Sigmoid colon (tissue), 7 donors: Measurements from ENCODE around the gene ARRB2. TPM values are rescaled to one million over a fixed set of nuclear protein-coding genes. Genes with fewer than 3 reads are reported as not detected.
"Not testable (repeated sequence)": the region's sequence is repeated elsewhere in the genome, so short reads cannot be mapped to it uniquely, and the experiment has no call there.

Experiments
- DNase-seq: peaks from one replicate; pipeline ENCODE4 v3.0.0-alpha.2; 2019
- H3K27ac ChIP-seq, 4 donors: fragments of 200-600 bp; sonication (generic); one replicate each; pipeline ENCODE4 v1.5.1; 2016 to 2019; ENCODE audit warnings: mild to moderate bottlenecking in 1 of 4
- H3K27me3 ChIP-seq, 3 donors: fragments of 200-600 bp; sonication (generic); one replicate each; pipeline ENCODE4 v1.5.1; 2019; ENCODE audit warnings: mild to moderate bottlenecking in 1 of 3
- H3K36me3 ChIP-seq, 4 donors: fragments of 200-600 bp; sonication (generic); one replicate each; pipeline ENCODE4 v1.5.1; 2016 to 2019
- H3K4me1 ChIP-seq, 4 donors: fragments of 200-600 bp; sonication (generic); one replicate each; pipeline ENCODE4 v1.5.1; 2017 to 2019
- H3K4me3 ChIP-seq, 4 donors: fragments of 200-600 bp; sonication (generic); one replicate each; pipeline ENCODE4 v1.5.1; 2017 to 2019; ENCODE audit warnings: mild to moderate bottlenecking in 2 of 4, moderate library complexity in 1 of 4
- H3K9me3 ChIP-seq, 4 donors: fragments of 200-600 bp in 3 of 4; sonication (generic) in 3 of 4; one replicate each; pipeline versions ENCODE4 v1.5.1 to v1.6.1; 2013 to 2019
- CTCF ChIP-seq, 4 experiments: fragments of 450-650 bp in 3 of 4; fragments of 200-600 bp in 1 of 4; IDR thresholded peaks; one replicate each; pipeline ENCODE4 v1.5.1; 2016 to 2019; ENCODE audit warnings: antibody characterized with exemption in 4 of 4, mild to moderate bottlenecking in 3 of 4, moderate library complexity in 2 of 4
- EP300 ChIP-seq, 4 donors: sonication (generic); formaldehyde crosslinking; IDR thresholded peaks; one replicate each; pipeline ENCODE4 v1.6.1; 2017; ENCODE audit warnings: antibody characterized with exemption in 4 of 4
- POLR2A ChIP-seq, 2 donors: fragments of 450-650 bp; IDR thresholded peaks; one replicate each; pipeline ENCODE4 v1.6.1; 2016; ENCODE audit warnings: antibody characterized with exemption in 2 of 2, mild to moderate bottlenecking in 2 of 2, moderate library complexity in 2 of 2
- POLR2AphosphoS5 ChIP-seq, 4 donors: sonication (generic); formaldehyde crosslinking; IDR thresholded peaks; one replicate each; pipeline ENCODE4 v1.6.1; 2017; ENCODE audit warnings: antibody characterized with exemption in 4 of 4
- WGBS, 2 donors: extraction: QIAGEN DNeasy Blood & Tissue Kit; methylation state at CpG; one replicate each; pipeline ENCODE4 v1.1.7; 2013; 5-methylcytosine and 5-hydroxymethylcytosine counted together
- intact Hi-C: fragments of 100-400 bp; cut with DNase I; formaldehyde crosslinking; loops from one replicate; pipeline ENCODE4 v1.15.1; 2023
- polyA plus RNA-seq, 3 donors: library from polyadenylated mRNA; stranded (reverse); fragments of 200-250 nt; gene quantifications; one replicate each; pipeline ENCODE4 v1.2.3, GENCODE V29; 2013
- total RNA-seq, 4 donors: library from RNA; depleted of rRNA; stranded (reverse); fragments of >200 nt; gene quantifications; one replicate each; pipeline ENCODE4 v1.1.0, GENCODE V29; 2016
- donor health status: healthy with polysubstance abuse.
- donor health status: Bipolar disorder and iron deficiency.
- donor health status: healthy.

ARRB2 gene
- total and polyA plus RNA-seq, 7 donors: 22.1 to 51.7 (median 35.7) TPM

- H3K4me1 ChIP-seq: no peaks in the 10 kb centered on the region
- no peak overlapping the region for H3K4me3 ChIP-seq
- H3K9me3 ChIP-seq: no peaks in the 10 kb centered on the region
- no peak for TF ChIP-seq EP300 (IDR thresholded peaks at IDR 0.05)
- no peak for TF ChIP-seq POLR2AphosphoS5 (IDR thresholded peaks at IDR 0.05)
- TF ChIP-seq POLR2A (IDR thresholded peaks at IDR 0.05): no peak
- TF ChIP-seq CTCF (IDR thresholded peaks at IDR 0.05): no peak
- H3K36me3 ChIP-seq: peaks cover 28 to 78% (median 51%) of the 10 kb centered on the region in 4 donors
- DNase-seq: no peak
- intact Hi-C loops: no loop called here
- WGBS, 2 donors: 88 to 94% methylated on average over 7 of the region's 7 CpGs
- H3K27ac ChIP-seq: no peak overlapping the region
- no peaks in the 10 kb centered on the region for H3K27me3 ChIP-seq
These were observed 30.8 kb upstream of the ARRB2 start for GRCh38 chr17:4679658-4680057.

DNA sequence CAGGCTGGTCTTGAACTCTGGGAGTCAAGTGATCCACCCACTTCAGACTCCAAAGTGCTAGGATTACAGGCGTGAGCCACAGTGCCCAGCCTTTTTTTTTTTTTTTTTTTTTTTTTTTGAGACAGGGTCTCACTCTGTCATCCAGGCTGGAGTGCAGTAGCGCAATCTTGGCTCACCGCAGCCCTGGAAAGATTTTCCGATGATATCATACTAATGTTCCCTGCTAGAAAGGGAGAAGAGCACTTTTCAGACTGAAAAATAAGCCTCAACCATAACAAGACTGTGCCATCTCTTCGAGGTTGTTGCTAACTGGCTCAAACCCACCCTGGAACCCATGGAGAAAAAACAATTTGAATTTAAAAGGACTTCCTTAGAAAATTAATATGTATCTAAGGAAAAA lies 26.7 kb upstream of the ARRB2 start:
- H3K4me3 ChIP-seq, H3K27me3 ChIP-seq, H3K9me3 ChIP-seq, H3K4me1 ChIP-seq, intact Hi-C loops: not testable (repeated sequence)
- WGBS, 2 donors: 92 to 96% methylated on average over 5 of the region's 5 CpGs
- DNase-seq: peak; percentile 73
- peaks cover 13 to 40% (median 23%) of the 10 kb centered on the region in 4 donors for H3K36me3 ChIP-seq
- H3K27ac ChIP-seq: peak overlapping the region in 3 of 4 donors; percentile 41 to 67 (median 67)

DNA sequence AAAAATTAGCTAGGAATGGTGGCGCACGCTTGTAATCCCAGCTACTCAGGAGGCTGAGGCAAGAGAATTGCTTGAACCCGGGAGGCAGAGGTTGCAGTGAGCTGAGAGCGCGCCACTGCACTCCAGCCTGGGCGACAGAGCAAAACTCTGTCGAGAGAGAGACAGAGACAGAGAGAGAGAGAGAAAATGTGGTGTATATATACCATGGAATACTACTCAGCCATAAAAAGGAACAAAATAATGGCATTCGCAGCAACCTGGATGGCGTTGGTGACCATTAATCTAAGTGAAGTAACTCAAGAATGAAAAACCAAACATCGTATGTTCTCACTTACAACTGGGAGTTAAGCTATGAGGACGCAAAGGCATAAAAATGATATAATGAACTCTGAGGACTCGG lies 20.6 kb upstream of the ARRB2 start:
- peaks cover 0 to 21% (median 0%) of the 10 kb centered on the region in 4 donors for H3K36me3 ChIP-seq
- not testable (repeated sequence) for DNase-seq
- WGBS, 2 donors: 90 to 93% methylated on average over 12 of the region's 12 CpGs

DNA sequence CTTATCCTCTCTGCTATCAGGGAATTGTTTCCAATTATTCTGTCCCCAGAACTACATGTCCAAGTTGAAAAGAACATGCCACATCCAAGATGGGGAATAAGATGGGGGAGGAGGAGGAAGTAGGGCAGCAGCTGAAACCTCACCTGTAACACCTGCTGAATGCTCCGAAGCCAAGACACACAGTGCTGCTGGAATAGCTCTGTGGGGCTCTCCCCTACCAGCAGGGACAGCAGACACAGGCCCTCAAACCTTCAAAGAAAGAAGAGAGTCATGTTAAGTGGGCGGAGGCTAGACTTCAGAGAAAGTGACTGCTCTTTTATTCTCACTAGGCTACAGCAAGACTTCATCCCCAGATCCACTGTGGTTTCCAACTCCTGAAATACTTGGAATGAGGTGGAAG lies 19.7 kb upstream of the ARRB2 start:
- H3K27ac ChIP-seq: no peak overlapping the region
- WGBS, 2 donors: 39 to 78% methylated on average over 2 of the region's 2 CpGs
- H3K4me1 ChIP-seq: peaks cover 0 to 7% (median 0%) of the 10 kb centered on the region in 4 donors
- peaks cover 0 to 21% (median 0%) of the 10 kb centered on the region in 4 donors for H3K36me3 ChIP-seq
- TF ChIP-seq POLR2AphosphoS5 (IDR thresholded peaks at IDR 0.05) (no peak), POLR2A (IDR thresholded peaks at IDR 0.05) (no peak), EP300 (IDR thresholded peaks at IDR 0.05) (no peak), CTCF (IDR thresholded peaks at IDR 0.05) (no peak)
- intact Hi-C loops: no loop called here
- H3K9me3 ChIP-seq: no peaks in the 10 kb centered on the region
- no peak for DNase-seq
- H3K4me3 ChIP-seq: no peak overlapping the region
- no peaks in the 10 kb centered on the region for H3K27me3 ChIP-seq

More for the DNA sequence above, 20.6 kb upstream of the ARRB2 start:
- intact Hi-C loops, H3K27ac ChIP-seq, H3K9me3 ChIP-seq, H3K4me1 ChIP-seq, H3K27me3 ChIP-seq, H3K4me3 ChIP-seq: not testable (repeated sequence)

DNA sequence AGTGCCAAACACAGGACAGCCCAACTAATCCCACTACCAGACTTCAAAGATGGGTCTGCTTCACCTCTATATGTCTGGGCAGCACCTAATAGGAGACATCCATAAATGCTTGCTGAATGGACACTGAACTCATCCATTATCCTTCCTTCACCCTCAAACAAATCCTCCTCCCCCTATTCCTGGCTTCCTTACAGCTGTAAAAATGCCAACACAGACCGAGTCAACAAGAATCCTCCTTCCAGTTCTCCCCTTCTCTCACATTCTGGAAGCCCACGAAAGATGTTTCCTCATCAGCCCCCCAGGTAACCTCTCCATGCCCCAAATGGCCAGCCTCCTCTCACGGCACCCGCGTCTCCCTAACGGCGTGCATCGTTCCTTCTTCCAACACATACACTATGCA lies 18.7 kb upstream of the ARRB2 start:
- H3K27ac ChIP-seq: peak overlapping the region in 3 of 4 donors; percentile 12 to 38 (median 26)
- H3K27me3 ChIP-seq: no peaks in the 10 kb centered on the region
- whole genome bisulfite sequencing, 2 donors: 72 to 76% methylated on average over 8 of the region's 8 CpGs
- no peak overlapping the region for H3K4me3 ChIP-seq
- TF ChIP-seq EP300 (IDR thresholded peaks at IDR 0.05) (no peak), POLR2A (IDR thresholded peaks at IDR 0.05) (no peak), POLR2AphosphoS5 (IDR thresholded peaks at IDR 0.05) (no peak), CTCF (IDR thresholded peaks at IDR 0.05) (no peak)
- no peaks in the 10 kb centered on the region for H3K9me3 ChIP-seq
- H3K36me3 ChIP-seq: peaks cover 0 to 29% (median 0%) of the 10 kb centered on the region in 4 donors
- intact Hi-C loops: no loop called here
- peaks cover 0 to 7% (median 0%) of the 10 kb centered on the region in 4 donors for H3K4me1 ChIP-seq
- DNase-seq: no peak

- 86 to 90% methylated on average over 9 of the region's 9 CpGs for WGBS, 2 donors
- DNase-seq: peak; percentile 0
- Histone ChIP-seq H3K4me1 (peaks cover 0 to 7% (median 0%) of the 10 kb centered on the region in 4 donors), H3K27ac (no peak overlapping the region), H3K4me3 (no peak overlapping the region), H3K27me3 (no peaks in the 10 kb centered on the region), H3K36me3 (peaks cover 0 to 43% (median 0%) of the 10 kb centered on the region in 4 donors), H3K9me3 (no peaks in the 10 kb centered on the region)
- intact Hi-C loops: no loop called here
- TF ChIP-seq POLR2AphosphoS5 (IDR thresholded peaks at IDR 0.05) (no peak), EP300 (IDR thresholded peaks at IDR 0.05) (no peak), CTCF (IDR thresholded peaks at IDR 0.05) (no peak), POLR2A (IDR thresholded peaks at IDR 0.05) (no peak)
These were observed 17.0 kb upstream of the ARRB2 start for GRCh38 chr17:4693416-4693815.
